Activated T-cell treated with anti-CD3 and anti-CD28 coated beads, Interleukin-2, amount 50 U/mL, for 24 hours (primary cell): ENCODE data around the gene TBC1D22A.
A peak's percentile ranks its signal among the peaks of the same experiment; 100 is the strongest.

Experiments
- DNase-seq: peaks from one replicate; pipeline ENCODE4 v3.0.0-alpha.2; 2020
- H3K27ac Mint-ChIP-seq: 2 replicates; pipeline ENCODE4 v1.8.0; 2020; ENCODE audit warnings: mild to moderate bottlenecking, mixed read lengths
- H3K27me3 Mint-ChIP-seq: 2 replicates; pipeline ENCODE4 v1.8.0; 2020; ENCODE audit warnings: mixed read lengths
- H3K36me3 Mint-ChIP-seq: 2 replicates; pipeline ENCODE4 v1.8.0; 2020; ENCODE audit warnings: low read depth, mixed read lengths
- H3K4me1 Mint-ChIP-seq: 2 replicates; pipeline ENCODE4 v1.8.0; 2020; ENCODE audit warnings: low read depth, mixed read lengths
- H3K4me3 Mint-ChIP-seq: 2 replicates; pipeline ENCODE4 v1.8.0; 2020; ENCODE audit warnings: mild to moderate bottlenecking, moderate library complexity, mixed read lengths
- H3K9me3 Mint-ChIP-seq: 2 replicates; pipeline ENCODE4 v1.8.0; 2020; ENCODE audit warnings: mixed read lengths

TBC1D22A gene

GRCh38 chr22:47055073-47055355 is 292.6 kb downstream of the TBC1D22A start:
- Mint-ChIP-seq H3K27me3 (no peaks in the 10 kb centered on the region), H3K36me3 (peaks cover 62% of the 10 kb centered on the region), H3K9me3 (no peaks in the 10 kb centered on the region), H3K4me1 (peaks cover 5% of the 10 kb centered on the region), H3K4me3 (no peak overlapping the region), H3K27ac (no peak overlapping the region)
- DNase-seq: no peak

- no peak for DNase-seq
- Mint-ChIP-seq H3K4me1 (peaks cover 6% of the 10 kb centered on the region), H3K4me3 (no peak overlapping the region), H3K27ac (no peak overlapping the region), H3K9me3 (no peaks in the 10 kb centered on the region), H3K36me3 (peaks cover 65% of the 10 kb centered on the region), H3K27me3 (no peaks in the 10 kb centered on the region)
Observed at GRCh38 chr22:47055461-47055860, 293.0 kb downstream of the TBC1D22A start.

- no peak overlapping the region for H3K4me3 Mint-ChIP-seq
- no peak overlapping the region for H3K27ac Mint-ChIP-seq
- no peak for DNase-seq
- peaks cover 8% of the 10 kb centered on the region for H3K4me1 Mint-ChIP-seq
- peaks cover 68% of the 10 kb centered on the region for H3K36me3 Mint-ChIP-seq
- no peaks in the 10 kb centered on the region for H3K27me3 Mint-ChIP-seq
- no peaks in the 10 kb centered on the region for H3K9me3 Mint-ChIP-seq
Observed at GRCh38 chr22:47055921-47056320, 293.5 kb downstream of the TBC1D22A start.

GRCh38 chr22:47056361-47056760 is 293.9 kb downstream of the TBC1D22A start:
- Mint-ChIP-seq H3K4me1 (peaks cover 8% of the 10 kb centered on the region), H3K27ac (no peak overlapping the region), H3K9me3 (no peaks in the 10 kb centered on the region), H3K4me3 (no peak overlapping the region), H3K27me3 (no peaks in the 10 kb centered on the region), H3K36me3 (peaks cover 72% of the 10 kb centered on the region)
- no peak for DNase-seq

- H3K27me3 Mint-ChIP-seq: no peaks in the 10 kb centered on the region
Observed at GRCh38 chr22:47056776-47057470, 294.5 kb downstream of the TBC1D22A start.

GRCh38 chr22:47057916-47058585 is 295.6 kb downstream of the TBC1D22A start:
- no peak for DNase-seq
- H3K27me3 Mint-ChIP-seq: no peaks in the 10 kb centered on the region
- H3K36me3 Mint-ChIP-seq: peaks cover 83% of the 10 kb centered on the region
- peaks cover 3% of the 10 kb centered on the region for H3K4me1 Mint-ChIP-seq
- H3K27ac Mint-ChIP-seq: no peak overlapping the region
- H3K4me3 Mint-ChIP-seq: no peak overlapping the region
- H3K9me3 Mint-ChIP-seq: no peaks in the 10 kb centered on the region

More at GRCh38 chr22:47056776-47057470, 294.5 kb downstream of the TBC1D22A start:
- H3K27ac Mint-ChIP-seq: no peak overlapping the region
- H3K9me3 Mint-ChIP-seq: no peaks in the 10 kb centered on the region
- peaks cover 75% of the 10 kb centered on the region for H3K36me3 Mint-ChIP-seq
- no peak for DNase-seq
- H3K4me1 Mint-ChIP-seq: peaks cover 8% of the 10 kb centered on the region
- no peak overlapping the region for H3K4me3 Mint-ChIP-seq

GRCh38 chr22:47059076-47059475 is 296.6 kb downstream of the TBC1D22A start:
- H3K27ac Mint-ChIP-seq: no peak overlapping the region
- H3K36me3 Mint-ChIP-seq: peaks cover 81% of the 10 kb centered on the region
- no peaks in the 10 kb centered on the region for H3K9me3 Mint-ChIP-seq
- peaks cover 2% of the 10 kb centered on the region for H3K4me1 Mint-ChIP-seq
- no peak for DNase-seq
- no peaks in the 10 kb centered on the region for H3K27me3 Mint-ChIP-seq
- no peak overlapping the region for H3K4me3 Mint-ChIP-seq

- peak overlapping the region; percentile 34 for H3K27ac Mint-ChIP-seq
- H3K36me3 Mint-ChIP-seq: peaks cover 76% of the 10 kb centered on the region
- H3K4me1 Mint-ChIP-seq: peaks cover 2% of the 10 kb centered on the region
- H3K4me3 Mint-ChIP-seq: no peak overlapping the region
- no peaks in the 10 kb centered on the region for H3K9me3 Mint-ChIP-seq
- no peak for DNase-seq
- no peaks in the 10 kb centered on the region for H3K27me3 Mint-ChIP-seq
Observed at GRCh38 chr22:47059701-47060161, 297.3 kb downstream of the TBC1D22A start.

GRCh38 chr22:47060718-47061117 is 298.3 kb downstream of the TBC1D22A start:
- no peak overlapping the region for H3K4me3 Mint-ChIP-seq
- H3K27ac Mint-ChIP-seq: no peak overlapping the region
- peaks cover 73% of the 10 kb centered on the region for H3K36me3 Mint-ChIP-seq
- H3K9me3 Mint-ChIP-seq: no peaks in the 10 kb centered on the region
- no peak for DNase-seq
- H3K4me1 Mint-ChIP-seq: peaks cover 6% of the 10 kb centered on the region
- no peaks in the 10 kb centered on the region for H3K27me3 Mint-ChIP-seq

GRCh38 chr22:47061226-47061625 is 298.8 kb downstream of the TBC1D22A start:
- H3K27me3 Mint-ChIP-seq: no peaks in the 10 kb centered on the region
- peak overlapping the region; percentile 18 for H3K27ac Mint-ChIP-seq
- H3K36me3 Mint-ChIP-seq: peaks cover 68% of the 10 kb centered on the region
- no peaks in the 10 kb centered on the region for H3K9me3 Mint-ChIP-seq
- no peak overlapping the region for H3K4me3 Mint-ChIP-seq
- no peak for DNase-seq
- H3K4me1 Mint-ChIP-seq: peaks cover 11% of the 10 kb centered on the region

GRCh38 chr22:47062126-47062525 is 299.7 kb downstream of the TBC1D22A start:
- peaks cover 63% of the 10 kb centered on the region for H3K36me3 Mint-ChIP-seq
- H3K4me3 Mint-ChIP-seq: no peak overlapping the region
- H3K9me3 Mint-ChIP-seq: no peaks in the 10 kb centered on the region
- no peak overlapping the region for H3K27ac Mint-ChIP-seq
- DNase-seq: no peak
- peaks cover 15% of the 10 kb centered on the region for H3K4me1 Mint-ChIP-seq
- no peaks in the 10 kb centered on the region for H3K27me3 Mint-ChIP-seq

GRCh38 chr22:47063071-47063509 is 300.6 kb downstream of the TBC1D22A start:
- H3K4me1 Mint-ChIP-seq: peaks cover 23% of the 10 kb centered on the region
- H3K9me3 Mint-ChIP-seq: no peaks in the 10 kb centered on the region
- H3K36me3 Mint-ChIP-seq: peaks cover 60% of the 10 kb centered on the region
- DNase-seq: no peak
- H3K27me3 Mint-ChIP-seq: no peaks in the 10 kb centered on the region
- no peak overlapping the region for H3K27ac Mint-ChIP-seq
- H3K4me3 Mint-ChIP-seq: no peak overlapping the region

- Mint-ChIP-seq H3K27ac (no peak overlapping the region), H3K4me1 (peaks cover 25% of the 10 kb centered on the region), H3K4me3 (no peak overlapping the region), H3K9me3 (no peaks in the 10 kb centered on the region), H3K36me3 (peaks cover 54% of the 10 kb centered on the region), H3K27me3 (no peaks in the 10 kb centered on the region)
- DNase-seq: no peak
Observed at GRCh38 chr22:47063606-47064005, 301.2 kb downstream of the TBC1D22A start.

- no peak overlapping the region for H3K4me3 Mint-ChIP-seq
- no peaks in the 10 kb centered on the region for H3K9me3 Mint-ChIP-seq
- H3K4me1 Mint-ChIP-seq: peaks cover 25% of the 10 kb centered on the region
- H3K27ac Mint-ChIP-seq: no peak overlapping the region
- peaks cover 50% of the 10 kb centered on the region for H3K36me3 Mint-ChIP-seq
- no peak for DNase-seq
- no peaks in the 10 kb centered on the region for H3K27me3 Mint-ChIP-seq
Observed at GRCh38 chr22:47064016-47064415, 301.6 kb downstream of the TBC1D22A start.

GRCh38 chr22:47064416-47064815 is 302.0 kb downstream of the TBC1D22A start:
- Mint-ChIP-seq H3K4me1 (peaks cover 25% of the 10 kb centered on the region), H3K27ac (no peak overlapping the region), H3K9me3 (no peaks in the 10 kb centered on the region), H3K27me3 (no peaks in the 10 kb centered on the region), H3K36me3 (peaks cover 46% of the 10 kb centered on the region), H3K4me3 (no peak overlapping the region)
- DNase-seq: no peak
